Fibroblast of lung (primary cell): Measurements from ENCODE around the gene PAPOLA. TPM values are rescaled to one million over a fixed set of nuclear protein-coding genes. Genes with fewer than 3 reads are reported as not detected.

Source experiments
- DNase-seq, 2 donors: peaks; one replicate each; pipeline versions ENCODE4 v3.0.0 to v3.0.0-alpha.2; 2010; ENCODE audit warnings: low read depth in 2 of 2
- H2AFZ ChIP-seq: 2 replicates; pipeline ENCODE4 v1.5.1; 2012; ENCODE audit warnings: low read length, control low read depth, inconsistent platforms
- H3K27ac ChIP-seq: 2 replicates; pipeline ENCODE4 v1.5.1; 2011; ENCODE audit warnings: low read length, control low read depth; ENCODE audit not compliant: insufficient read depth
- H3K27me3 ChIP-seq: 2 replicates; pipeline ENCODE4 v1.5.1; 2011; ENCODE audit warnings: mild to moderate bottlenecking, low read length; ENCODE audit not compliant: control insufficient read depth, insufficient read depth
- H3K36me3 ChIP-seq: 2 replicates; pipeline ENCODE4 v1.5.1; 2011; ENCODE audit warnings: low read length; ENCODE audit not compliant: control insufficient read depth, insufficient read depth
- H3K4me1 ChIP-seq: 2 replicates; pipeline ENCODE4 v1.5.1; 2011; ENCODE audit warnings: low read length; ENCODE audit not compliant: control insufficient read depth, insufficient read depth; ENCODE audit errors: extremely low read depth
- H3K4me2 ChIP-seq: 2 replicates; pipeline ENCODE4 v1.5.1; 2011; ENCODE audit warnings: low read length, control low read depth; ENCODE audit not compliant: insufficient read depth; ENCODE audit errors: extremely low read depth
- H3K4me3 ChIP-seq, 4 experiments: fragments of 200-600 bp in 1 of 4; sonication (generic) in 1 of 4; replicated peaks in 1 of 4; 2 replicates each; pipeline ENCODE4 v1.5.1; 2011 to 2016; ENCODE audit warnings: low read length in 4 of 4, low read depth in 3 of 4, mild to moderate bottlenecking in 3 of 4, control low read depth in 2 of 4, inconsistent platforms in 1 of 4, mixed read lengths in 1 of 4; ENCODE audit not compliant: insufficient read depth in 1 of 4; ENCODE audit errors: control extremely low read depth in 1 of 4
- H3K79me2 ChIP-seq: 2 replicates; pipeline ENCODE4 v1.5.1; 2012; ENCODE audit warnings: mild to moderate bottlenecking, low read length, inconsistent platforms; ENCODE audit not compliant: control insufficient read depth, insufficient read depth
- H3K9ac ChIP-seq: 2 replicates; pipeline ENCODE4 v1.5.1; 2011; ENCODE audit warnings: mild to moderate bottlenecking, low read length, control low read depth; ENCODE audit not compliant: insufficient read depth
- H3K9me3 ChIP-seq: 2 replicates; pipeline ENCODE4 v1.5.1; 2012; ENCODE audit warnings: low read depth, low read length; ENCODE audit not compliant: control insufficient read depth, insufficient read depth
- H4K20me1 ChIP-seq: 2 replicates; pipeline ENCODE4 v1.5.1; 2011; ENCODE audit warnings: low read length; ENCODE audit not compliant: control insufficient read depth, insufficient read depth; ENCODE audit errors: extremely low read depth
- EZH2 ChIP-seq: IDR thresholded peaks from 2 replicates; pipeline ENCODE4 v1.5.1; 2012; ENCODE audit warnings: low read length, control low read depth, mild to moderate bottlenecking; ENCODE audit errors: missing control alignments
- polyA plus RNA-seq, 2 donors: library from polyadenylated mRNA; depleted of rRNA in 1 of 2; stranded (reverse) in 1 of 2; unstranded in 1 of 2; fragments of >200 nt; gene quantifications; 2 replicates each; pipeline ENCODE4 v1.2.1, GENCODE V29; 2011 to 2012; ENCODE audit warnings: missing spikeins in 1 of 2
- total RNA-seq: library from RNA; depleted of rRNA; stranded (reverse); fragments of >200 nt; gene quantifications from 2 replicates; pipeline ENCODE4 v1.2.1, GENCODE V29; 2014
- TF ChIP-seq, protein P1 (sequence below), 2 donors: IDR thresholded peaks in 1 of 2; conservative IDR thresholded peaks in 1 of 2; 1 replicate in 1 of 2; 2 replicates in 1 of 2; pipeline ENCODE4 v1.5.1; 2011 to 2012; ENCODE audit warnings: low read length in 2 of 2, control low read depth in 1 of 2, inconsistent platforms in 1 of 2, low read depth in 1 of 2, mild to moderate bottlenecking in 1 of 2

The PAPOLA gene
- total and polyA plus RNA-seq, 2 donors (not counting 1 experiment from before 2014, with no cell fraction given): 109 to 141 TPM

DNA sequence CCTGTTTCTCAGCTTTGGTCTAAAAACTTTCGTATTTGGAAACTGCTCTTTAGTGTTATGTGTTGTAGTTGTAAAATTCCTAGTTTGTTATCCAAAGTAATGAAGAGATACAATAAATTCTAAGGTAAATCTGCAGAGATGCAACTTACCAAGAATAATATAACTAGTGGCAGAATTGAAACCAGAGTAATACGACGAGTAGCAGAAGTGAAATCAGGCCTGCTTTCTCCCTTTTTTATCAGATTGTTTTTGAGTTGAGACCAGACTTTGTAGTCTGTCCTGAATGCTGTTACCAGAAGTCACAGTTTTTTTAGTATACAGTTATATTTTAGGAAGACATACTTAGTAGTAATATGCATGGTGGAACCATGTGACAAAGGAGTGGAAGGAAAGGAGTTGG lies 12.5 kb downstream of the PAPOLA start:
- Histone ChIP-seq H3K27ac (no peak overlapping the region), H4K20me1 (peaks cover 9% of the 10 kb centered on the region), H3K36me3 (no peaks in the 10 kb centered on the region), H3K9ac (no peak overlapping the region), H2AFZ (no peak overlapping the region), H3K4me3 (no peak overlapping the region), H3K4me2 (no peak overlapping the region), H3K79me2 (peaks cover 97% of the 10 kb centered on the region), H3K27me3 (no peaks in the 10 kb centered on the region), H3K9me3 (no peaks in the 10 kb centered on the region), H3K4me1 (no peaks in the 10 kb centered on the region)
- DNase-seq: no peak
- no peak for TF ChIP-seq EZH2
- TF ChIP-seq, protein P1, sequence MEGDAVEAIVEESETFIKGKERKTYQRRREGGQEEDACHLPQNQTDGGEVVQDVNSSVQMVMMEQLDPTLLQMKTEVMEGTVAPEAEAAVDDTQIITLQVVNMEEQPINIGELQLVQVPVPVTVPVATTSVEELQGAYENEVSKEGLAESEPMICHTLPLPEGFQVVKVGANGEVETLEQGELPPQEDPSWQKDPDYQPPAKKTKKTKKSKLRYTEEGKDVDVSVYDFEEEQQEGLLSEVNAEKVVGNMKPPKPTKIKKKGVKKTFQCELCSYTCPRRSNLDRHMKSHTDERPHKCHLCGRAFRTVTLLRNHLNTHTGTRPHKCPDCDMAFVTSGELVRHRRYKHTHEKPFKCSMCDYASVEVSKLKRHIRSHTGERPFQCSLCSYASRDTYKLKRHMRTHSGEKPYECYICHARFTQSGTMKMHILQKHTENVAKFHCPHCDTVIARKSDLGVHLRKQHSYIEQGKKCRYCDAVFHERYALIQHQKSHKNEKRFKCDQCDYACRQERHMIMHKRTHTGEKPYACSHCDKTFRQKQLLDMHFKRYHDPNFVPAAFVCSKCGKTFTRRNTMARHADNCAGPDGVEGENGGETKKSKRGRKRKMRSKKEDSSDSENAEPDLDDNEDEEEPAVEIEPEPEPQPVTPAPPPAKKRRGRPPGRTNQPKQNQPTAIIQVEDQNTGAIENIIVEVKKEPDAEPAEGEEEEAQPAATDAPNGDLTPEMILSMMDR (conservative IDR thresholded peaks at IDR 0.05 in 1 of 2, IDR thresholded peaks at IDR 0.05 in 1 of 2; ENCODE audit: low read depth in 1 of 2, low read length in 2 of 2): no peak

DNA sequence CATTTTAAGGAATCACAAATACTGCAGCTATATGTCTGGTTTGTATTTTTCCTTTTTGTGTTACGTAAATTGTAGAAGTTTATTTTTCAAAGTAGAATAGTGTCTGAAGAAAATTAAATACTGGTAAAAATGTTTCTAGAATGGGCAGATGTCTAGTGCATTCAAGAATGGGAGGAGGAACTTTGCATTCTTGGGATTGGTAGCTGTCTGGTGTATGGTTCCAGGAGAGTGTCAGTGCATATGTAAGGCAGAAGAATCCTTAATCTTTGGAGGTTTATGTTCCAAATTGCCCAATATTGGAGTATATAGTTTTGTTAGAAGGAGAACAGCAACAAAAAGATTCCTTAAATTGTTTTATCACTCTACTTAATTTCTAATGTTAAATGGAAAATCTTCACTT lies 13.5 kb downstream of the PAPOLA start:
- Histone ChIP-seq H3K4me2 (no peak overlapping the region), H2AFZ (no peak overlapping the region), H3K36me3 (no peaks in the 10 kb centered on the region), H3K27me3 (no peaks in the 10 kb centered on the region), H3K27ac (no peak overlapping the region), H3K4me3 (no peak overlapping the region), H3K9ac (no peak overlapping the region), H3K79me2 (peaks cover 91% of the 10 kb centered on the region), H4K20me1 (peaks cover 9% of the 10 kb centered on the region), H3K4me1 (no peaks in the 10 kb centered on the region), H3K9me3 (no peaks in the 10 kb centered on the region)
- TF ChIP-seq EZH2: no peak
- TF ChIP-seq, protein P1 (conservative IDR thresholded peaks at IDR 0.05 in 1 of 2, IDR thresholded peaks at IDR 0.05 in 1 of 2; ENCODE audit: low read depth in 1 of 2, low read length in 2 of 2): no peak
- no peak for DNase-seq

DNA sequence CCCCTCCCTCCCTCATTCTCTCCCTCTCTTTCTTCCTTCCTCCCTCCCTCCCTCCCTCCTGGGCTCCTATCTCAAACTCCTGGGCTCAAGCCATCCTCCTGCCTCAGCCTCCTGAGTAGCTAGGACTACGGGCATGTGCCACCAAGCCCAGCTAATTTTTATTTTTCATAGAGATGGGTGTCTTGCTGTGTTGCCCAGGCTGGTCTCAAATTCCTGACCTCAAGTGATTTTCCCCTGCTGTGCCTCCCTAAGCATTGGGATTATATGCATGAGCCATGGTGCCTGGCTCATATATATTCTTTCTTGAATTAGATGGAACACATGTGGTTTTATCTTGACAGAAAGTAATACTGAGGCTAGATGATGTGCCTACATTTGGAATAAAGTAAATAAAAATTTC lies 14.2 kb downstream of the PAPOLA start:
- no peaks in the 10 kb centered on the region for H3K27me3 ChIP-seq
- no peak overlapping the region for H3K9ac ChIP-seq
- H3K79me2 ChIP-seq: peaks cover 85% of the 10 kb centered on the region
- TF ChIP-seq, protein P1 (conservative IDR thresholded peaks at IDR 0.05 in 1 of 2, IDR thresholded peaks at IDR 0.05 in 1 of 2; ENCODE audit: low read depth in 1 of 2, low read length in 2 of 2): no peak
- no peak for TF ChIP-seq EZH2
- H3K4me1 ChIP-seq: no peaks in the 10 kb centered on the region
- H4K20me1 ChIP-seq: peaks cover 9% of the 10 kb centered on the region
- DNase-seq: no peak
- no peak overlapping the region for H2AFZ ChIP-seq
- no peaks in the 10 kb centered on the region for H3K36me3 ChIP-seq
- H3K9me3 ChIP-seq: no peaks in the 10 kb centered on the region
- no peak overlapping the region for H3K27ac ChIP-seq
- no peak overlapping the region for H3K4me2 ChIP-seq
- no peak overlapping the region for H3K4me3 ChIP-seq
